Glutamatergic neuron (in vitro differentiated cells): ENCODE data around the gene REM2. TPM values are rescaled to one million over a fixed set of nuclear protein-coding genes. Genes with fewer than 3 reads are reported as not detected.

Experiments used
- DNase-seq: peaks from one replicate; pipeline ENCODE4 v3.0.0; 2022
- H3K27ac Mint-ChIP-seq: one replicate; pipeline ENCODE4 v1.8.0; 2020; ENCODE audit warnings: mild to moderate bottlenecking, mixed read lengths, inconsistent platforms; ENCODE audit not compliant: unreplicated experiment
- H3K27me3 Mint-ChIP-seq: one replicate; pipeline ENCODE4 v1.8.0; 2020; ENCODE audit warnings: mild to moderate bottlenecking, moderate library complexity, mixed read lengths, inconsistent platforms; ENCODE audit not compliant: unreplicated experiment
- H3K36me3 Mint-ChIP-seq: one replicate; pipeline ENCODE4 v1.8.0; 2020; ENCODE audit warnings: mild to moderate bottlenecking, mixed read lengths, inconsistent platforms; ENCODE audit not compliant: unreplicated experiment
- H3K4me1 Mint-ChIP-seq: one replicate; pipeline ENCODE4 v1.8.0; 2020; ENCODE audit warnings: mild to moderate bottlenecking, low read depth, mixed read lengths, inconsistent platforms; ENCODE audit not compliant: unreplicated experiment
- H3K4me3 Mint-ChIP-seq: one replicate; pipeline ENCODE4 v1.8.0; 2020; ENCODE audit warnings: mild to moderate bottlenecking, mixed read lengths, inconsistent platforms; ENCODE audit not compliant: unreplicated experiment
- H3K9me3 Mint-ChIP-seq: one replicate; pipeline ENCODE4 v1.8.0; 2020; ENCODE audit warnings: mild to moderate bottlenecking, moderate library complexity, mixed read lengths, inconsistent platforms; ENCODE audit not compliant: unreplicated experiment
- total RNA-seq: library from RNA; stranded (reverse); fragmentation: NEBNext Ultra II Directional; extraction: Animal tissue kit (Norgen Biotek cat#: 25700); gene quantifications from one replicate; pipeline ENCODE4 v1.2.1, GENCODE V29; 2021; ENCODE audit not compliant: unreplicated experiment
- TF ChIP-seq, protein P1 (sequence below): fragments of 200-600 bp; sonication (generic); IDR thresholded peaks from one replicate; pipeline ENCODE4 v1.5.0; 2021; ENCODE audit not compliant: partially characterized antibody, unreplicated experiment

REM2 gene
- total RNA-seq, 1 donor from 2014 or later = 73.2 TPM

DNA sequence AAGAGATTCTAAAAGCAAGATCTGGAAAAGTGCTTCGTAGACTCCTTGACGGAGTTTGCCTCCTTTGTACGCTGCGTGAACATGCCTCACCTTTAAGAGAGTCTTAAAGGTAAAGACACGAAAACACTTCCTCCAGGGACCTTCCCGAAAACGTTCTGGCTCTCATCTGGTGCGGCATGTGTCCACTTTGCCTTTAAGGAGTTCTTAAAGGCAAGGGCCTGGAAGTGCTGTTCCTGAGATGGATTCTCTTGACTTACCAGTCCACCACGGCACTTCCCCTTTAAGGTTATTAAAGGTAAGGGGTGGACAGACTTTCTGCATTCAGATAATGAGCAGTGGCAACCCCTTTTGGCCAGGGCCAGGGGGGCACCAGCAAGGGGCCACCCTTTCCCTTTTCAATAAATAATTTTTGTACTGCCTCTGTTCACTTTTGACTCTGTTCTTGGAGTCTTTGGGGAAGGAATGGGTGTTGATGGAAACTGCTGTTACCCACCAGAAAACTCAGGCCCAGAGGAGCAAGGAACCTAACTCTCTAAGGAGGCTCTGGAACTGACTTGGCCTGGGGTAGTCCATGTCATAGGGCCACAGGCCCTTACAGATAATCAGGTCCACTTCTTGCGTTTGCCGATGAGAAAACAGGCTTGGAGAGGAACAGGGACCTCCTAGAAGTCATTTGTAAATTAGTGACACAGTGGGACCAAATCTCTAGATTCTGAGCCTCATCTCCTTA lies 4.4 kb downstream of the REM2 start:
- peak overlapping the region; percentile 99 for H3K4me3 Mint-ChIP-seq
- TF ChIP-seq, protein P1, sequence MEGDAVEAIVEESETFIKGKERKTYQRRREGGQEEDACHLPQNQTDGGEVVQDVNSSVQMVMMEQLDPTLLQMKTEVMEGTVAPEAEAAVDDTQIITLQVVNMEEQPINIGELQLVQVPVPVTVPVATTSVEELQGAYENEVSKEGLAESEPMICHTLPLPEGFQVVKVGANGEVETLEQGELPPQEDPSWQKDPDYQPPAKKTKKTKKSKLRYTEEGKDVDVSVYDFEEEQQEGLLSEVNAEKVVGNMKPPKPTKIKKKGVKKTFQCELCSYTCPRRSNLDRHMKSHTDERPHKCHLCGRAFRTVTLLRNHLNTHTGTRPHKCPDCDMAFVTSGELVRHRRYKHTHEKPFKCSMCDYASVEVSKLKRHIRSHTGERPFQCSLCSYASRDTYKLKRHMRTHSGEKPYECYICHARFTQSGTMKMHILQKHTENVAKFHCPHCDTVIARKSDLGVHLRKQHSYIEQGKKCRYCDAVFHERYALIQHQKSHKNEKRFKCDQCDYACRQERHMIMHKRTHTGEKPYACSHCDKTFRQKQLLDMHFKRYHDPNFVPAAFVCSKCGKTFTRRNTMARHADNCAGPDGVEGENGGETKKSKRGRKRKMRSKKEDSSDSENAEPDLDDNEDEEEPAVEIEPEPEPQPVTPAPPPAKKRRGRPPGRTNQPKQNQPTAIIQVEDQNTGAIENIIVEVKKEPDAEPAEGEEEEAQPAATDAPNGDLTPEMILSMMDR = no peak
- H3K4me1 Mint-ChIP-seq = peaks cover 56% of the 10 kb centered on the region
- H3K27me3 Mint-ChIP-seq = peaks cover 29% of the 10 kb centered on the region
- peak; percentile 67 for DNase-seq
- H3K36me3 Mint-ChIP-seq = peaks cover 8% of the 10 kb centered on the region
- peaks cover 32% of the 10 kb centered on the region for H3K9me3 Mint-ChIP-seq
- peak overlapping the region; percentile 100 for H3K27ac Mint-ChIP-seq

DNA sequence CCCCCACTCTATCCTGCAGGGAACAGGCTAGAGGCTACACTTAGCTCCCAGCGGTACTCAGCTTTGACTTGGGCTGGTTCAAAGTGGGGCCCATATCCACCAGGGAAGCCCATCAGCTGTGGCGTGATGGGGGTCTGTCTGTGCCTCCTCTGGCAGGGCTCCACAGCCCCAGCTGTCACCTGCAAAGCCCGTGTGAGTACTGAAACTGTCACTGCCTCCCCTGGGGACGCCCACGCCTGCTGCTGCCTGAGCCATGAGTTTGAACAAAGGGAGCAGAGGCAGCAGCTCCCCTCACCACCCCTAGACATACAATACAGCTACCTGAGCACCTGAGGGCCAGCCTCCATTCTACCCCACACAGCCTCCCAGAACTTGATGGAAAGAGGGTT lies 5.0 kb downstream of the REM2 start:
- peaks cover 33% of the 10 kb centered on the region for H3K9me3 Mint-ChIP-seq
- H3K27ac Mint-ChIP-seq = peak overlapping the region; percentile 100
- peak overlapping the region; percentile 99 for H3K4me3 Mint-ChIP-seq
- TF ChIP-seq, protein P1 = no peak
- H3K27me3 Mint-ChIP-seq = peaks cover 24% of the 10 kb centered on the region
- peak; percentile 82 for DNase-seq
- peaks cover 57% of the 10 kb centered on the region for H3K4me1 Mint-ChIP-seq
- peaks cover 8% of the 10 kb centered on the region for H3K36me3 Mint-ChIP-seq

DNA sequence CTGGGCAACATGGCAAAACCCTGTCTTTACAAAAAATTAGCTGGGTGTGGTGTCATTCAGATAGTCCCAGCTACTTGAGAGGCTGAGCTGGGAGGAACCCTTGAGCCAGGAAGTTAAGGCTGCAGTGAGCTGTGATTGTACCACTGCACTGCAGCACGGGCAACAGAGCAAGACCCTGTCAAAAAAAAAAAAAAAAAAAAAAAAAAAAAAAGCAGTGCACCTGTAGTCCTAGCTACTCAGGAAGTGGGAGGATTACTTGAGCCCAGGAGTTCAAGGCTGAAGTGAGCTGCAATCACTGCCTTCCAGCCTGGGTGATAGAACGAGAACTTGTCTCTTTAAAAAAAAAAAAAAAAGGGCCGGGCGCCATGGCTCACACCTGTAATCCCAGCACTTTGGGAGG lies 5.6 kb downstream of the REM2 start:
- peaks cover 7% of the 10 kb centered on the region for H3K36me3 Mint-ChIP-seq
- peaks cover 62% of the 10 kb centered on the region for H3K4me1 Mint-ChIP-seq
- H3K4me3 Mint-ChIP-seq = no peak overlapping the region
- TF ChIP-seq, protein P1 = no peak
- H3K27me3 Mint-ChIP-seq = peaks cover 23% of the 10 kb centered on the region
- no peak for DNase-seq
- H3K27ac Mint-ChIP-seq = peak overlapping the region; percentile 100
- peaks cover 29% of the 10 kb centered on the region for H3K9me3 Mint-ChIP-seq

DNA sequence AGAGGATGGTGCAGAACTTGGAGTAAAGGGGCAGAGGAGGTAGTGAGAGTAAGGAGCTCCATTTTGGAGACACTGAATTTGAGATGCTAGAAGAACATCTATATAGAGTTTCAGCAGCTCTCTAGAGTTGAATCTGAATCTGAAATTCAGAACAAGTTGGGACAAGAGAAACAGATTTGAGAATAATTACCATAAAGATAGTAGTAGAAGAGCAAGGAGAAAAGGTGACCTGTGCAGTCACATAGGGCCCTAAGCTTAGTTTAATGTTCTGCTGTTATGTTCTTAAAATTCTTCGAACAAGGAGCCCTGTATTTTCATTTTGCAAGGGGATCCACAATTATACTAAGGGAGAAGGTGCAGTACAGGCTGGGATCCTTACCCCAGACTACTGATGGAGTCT lies 7.4 kb downstream of the REM2 start:
- Mint-ChIP-seq H3K36me3 (peaks cover 4% of the 10 kb centered on the region), H3K9me3 (peaks cover 25% of the 10 kb centered on the region), H3K27ac (peak overlapping the region; percentile 59), H3K27me3 (peaks cover 14% of the 10 kb centered on the region), H3K4me3 (peak overlapping the region; percentile 14), H3K4me1 (peaks cover 50% of the 10 kb centered on the region)
- TF ChIP-seq, protein P1 = no peak
- DNase-seq = no peak

DNA sequence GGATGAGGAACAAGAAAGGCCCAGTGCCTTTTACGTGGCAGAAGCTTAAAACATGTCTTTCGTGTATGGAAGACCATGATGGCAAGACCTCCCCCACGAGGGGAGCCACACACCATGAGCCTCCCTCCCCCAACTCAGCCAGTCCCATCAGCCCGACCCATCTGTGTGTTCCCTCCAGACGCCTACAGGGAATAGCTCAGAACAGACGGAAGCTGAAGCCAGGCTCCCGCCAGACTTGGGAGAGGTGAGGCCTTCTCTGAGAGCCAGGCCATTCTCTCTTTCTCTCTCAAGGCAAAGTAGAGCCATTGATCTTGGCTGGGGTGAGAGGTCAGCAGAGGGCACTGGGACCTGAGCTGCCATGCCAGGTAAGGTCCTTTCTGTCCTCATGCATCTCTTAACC lies 9.5 kb downstream of the REM2 start:
- Mint-ChIP-seq H3K27ac (peak overlapping the region; percentile 99), H3K9me3 (peaks cover 18% of the 10 kb centered on the region)

More for the DNA sequence above, 9.5 kb downstream of the REM2 start:
- H3K4me3 Mint-ChIP-seq = peak overlapping the region; percentile 53
- TF ChIP-seq, protein P1 = no peak
- H3K27me3 Mint-ChIP-seq = peaks cover 6% of the 10 kb centered on the region
- peaks cover 37% of the 10 kb centered on the region for H3K4me1 Mint-ChIP-seq
- DNase-seq = peak; percentile 64
- H3K36me3 Mint-ChIP-seq = no peaks in the 10 kb centered on the region
